ENCODE results near the gene TEX51.

DNA sequence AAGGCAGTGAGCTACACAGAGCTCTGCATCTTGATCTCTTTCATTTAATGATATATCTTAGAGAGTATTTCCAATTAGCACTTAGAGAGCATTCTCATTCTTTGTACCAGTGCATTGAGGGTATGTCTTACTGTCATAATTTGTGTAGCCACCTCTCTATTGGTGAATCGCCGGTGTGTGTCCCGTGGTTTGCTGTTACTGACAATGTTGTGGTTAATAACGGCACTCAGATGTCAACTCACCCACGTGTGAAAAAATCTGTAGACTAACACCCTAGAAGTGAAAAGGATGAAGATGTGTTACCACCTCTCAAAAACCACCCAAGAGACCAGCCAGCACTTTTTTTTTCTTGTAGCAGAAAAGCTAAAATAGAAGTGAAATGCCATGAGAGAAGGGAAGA lies 37.1 kb downstream of the TEX51 start:
- TF ChIP-seq GATA2 (IDR thresholded peaks at IDR 0.05; ENCODE audit: low read depth, low read length) (no peak), GATA3 (IDR thresholded peaks at IDR 0.05; ENCODE audit: low read depth, low read length) (no peak)
